Prostate gland (tissue), 2 donors: ENCODE measurements around the gene MEG3.

Experiments used
- POLR2A ChIP-seq: fragments of 450-650 bp; IDR thresholded peaks from one replicate; pipeline ENCODE4 v1.6.1; 2016; ENCODE audit warnings: antibody characterized with exemption, mild to moderate bottlenecking
- POLR2AphosphoS5 ChIP-seq: sonication (generic); formaldehyde crosslinking; IDR thresholded peaks from one replicate; pipeline ENCODE4 v1.6.1; 2017; ENCODE audit warnings: antibody characterized with exemption
- TF ChIP-seq, protein P1 (sequence below), 4 experiments: fragments of 200-600 bp in 2 of 4; fragments of 450-650 bp in 2 of 4; sonication (generic) in 2 of 4; IDR thresholded peaks; 1 replicate in 3 of 4; 2 replicates in 1 of 4; pipeline ENCODE4 v1.5.1; 2016 to 2019; ENCODE audit warnings: antibody characterized with exemption in 4 of 4, mild to moderate bottlenecking in 2 of 4, moderate library complexity in 2 of 4

DNA sequence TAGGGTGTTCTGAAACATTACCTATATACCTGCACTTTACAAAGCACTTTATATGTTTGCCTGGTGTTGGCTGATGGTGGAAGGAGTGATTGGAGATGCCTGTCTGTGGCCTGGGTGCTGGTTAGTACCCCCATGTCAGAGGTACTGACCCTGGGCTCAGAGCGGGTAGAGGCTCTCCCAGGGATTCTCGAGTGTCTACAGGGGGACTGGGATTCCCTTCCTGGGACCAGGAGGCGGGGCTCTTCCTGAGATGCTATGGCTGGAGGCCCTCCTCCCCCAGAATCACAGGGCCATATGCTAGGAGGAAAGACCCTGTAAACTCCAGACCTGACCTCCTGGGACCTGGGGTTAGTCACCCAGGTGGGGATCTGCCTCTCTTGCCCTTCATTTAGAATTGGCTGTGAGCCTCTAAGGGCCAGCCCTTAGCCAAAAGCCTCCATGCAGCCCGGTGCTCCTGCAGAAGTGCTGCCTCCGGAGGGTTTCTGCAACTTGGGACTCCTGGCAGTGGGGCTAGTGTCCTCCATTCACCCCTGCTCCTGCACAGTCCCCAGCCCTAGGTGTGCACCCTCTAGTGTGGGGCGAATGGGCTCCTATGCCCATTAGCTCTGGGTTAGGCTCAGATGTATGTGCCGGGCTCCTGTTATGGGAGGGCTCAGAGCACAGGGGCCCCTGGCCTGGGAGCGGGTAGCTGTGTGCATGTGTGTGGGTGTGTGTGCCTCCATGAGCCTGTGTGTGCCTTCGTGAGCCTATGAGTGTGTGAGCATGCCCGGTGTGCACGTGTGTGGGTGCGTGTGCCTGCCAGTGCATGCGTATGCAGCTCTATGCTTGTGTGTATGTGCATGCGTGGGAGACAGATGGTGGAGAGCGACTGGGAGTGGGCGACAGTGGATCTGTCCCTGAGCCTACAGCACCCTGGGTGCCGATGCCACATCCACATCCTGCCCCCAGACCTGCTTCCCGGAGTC, 41.0 kb downstream of the MEG3 start:
- TF ChIP-seq, protein P1, sequence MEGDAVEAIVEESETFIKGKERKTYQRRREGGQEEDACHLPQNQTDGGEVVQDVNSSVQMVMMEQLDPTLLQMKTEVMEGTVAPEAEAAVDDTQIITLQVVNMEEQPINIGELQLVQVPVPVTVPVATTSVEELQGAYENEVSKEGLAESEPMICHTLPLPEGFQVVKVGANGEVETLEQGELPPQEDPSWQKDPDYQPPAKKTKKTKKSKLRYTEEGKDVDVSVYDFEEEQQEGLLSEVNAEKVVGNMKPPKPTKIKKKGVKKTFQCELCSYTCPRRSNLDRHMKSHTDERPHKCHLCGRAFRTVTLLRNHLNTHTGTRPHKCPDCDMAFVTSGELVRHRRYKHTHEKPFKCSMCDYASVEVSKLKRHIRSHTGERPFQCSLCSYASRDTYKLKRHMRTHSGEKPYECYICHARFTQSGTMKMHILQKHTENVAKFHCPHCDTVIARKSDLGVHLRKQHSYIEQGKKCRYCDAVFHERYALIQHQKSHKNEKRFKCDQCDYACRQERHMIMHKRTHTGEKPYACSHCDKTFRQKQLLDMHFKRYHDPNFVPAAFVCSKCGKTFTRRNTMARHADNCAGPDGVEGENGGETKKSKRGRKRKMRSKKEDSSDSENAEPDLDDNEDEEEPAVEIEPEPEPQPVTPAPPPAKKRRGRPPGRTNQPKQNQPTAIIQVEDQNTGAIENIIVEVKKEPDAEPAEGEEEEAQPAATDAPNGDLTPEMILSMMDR (IDR thresholded peaks at IDR 0.05) = no peak
- TF ChIP-seq POLR2AphosphoS5 (no peak), POLR2A (no peak)
